HUDEP-2 (cell line): ENCODE data around the gene NFIL3.
A peak's percentile ranks its signal among the peaks of the same experiment; 100 is the strongest.
"Not testable (repeated sequence)": the region's sequence is repeated elsewhere in the genome, so short reads cannot be mapped to it uniquely, and the experiment has no call there.

ENCODE experiments used
- DNase-seq, 76 experiments: peaks; one replicate each; lab custom pipeline; 2025; ENCODE audit not compliant: unreplicated experiment in 76 of 76; lab: John Stamatoyannopoulos, UW

Gene NFIL3

GRCh38 chr9:91423785-91424402, at the start of gene NFIL3:
NFIL3 (minus strand) TSS chr9:91423832; CDS start chr9:91410734, 13,098 bp downstream.
- peak in 63 of 76 experiments; percentile 5 to 73 (median 48) for DNase-seq

- not testable (repeated sequence) for DNase-seq
Observed at GRCh38 chr9:91471524-91471923, 47.9 kb upstream of the NFIL3 start.

GRCh38 chr9:91465420-91465819, 41.8 kb upstream of the NFIL3 start:
- no peak for DNase-seq

- DNase-seq, result no peak
Observed at GRCh38 chr9:91458906-91459305, 35.3 kb upstream of the NFIL3 start.

- no peak for DNase-seq
Observed at GRCh38 chr9:91452844-91453243, 29.2 kb upstream of the NFIL3 start.

- DNase-seq, result no peak
Observed at GRCh38 chr9:91451431-91452270, 28.0 kb upstream of the NFIL3 start.

GRCh38 chr9:91445135-91445534, 21.5 kb upstream of the NFIL3 start:
- no peak for DNase-seq

GRCh38 chr9:91443994-91444392, 20.4 kb upstream of the NFIL3 start:
- DNase-seq, result no peak

GRCh38 chr9:91443321-91443993, 19.8 kb upstream of the NFIL3 start:
- no peak for DNase-seq

- no peak for DNase-seq
Observed at GRCh38 chr9:91436841-91437240, 13.2 kb upstream of the NFIL3 start.

- DNase-seq, result peak in 1 of 76 experiments; percentile 1
Observed at GRCh38 chr9:91433180-91433579, 9.5 kb upstream of the NFIL3 start.

GRCh38 chr9:91431485-91431884, 7.9 kb upstream of the NFIL3 start:
- DNase-seq, result no peak

- no peak for DNase-seq
Observed at GRCh38 chr9:91429501-91429900, 5.9 kb upstream of the NFIL3 start.

GRCh38 chr9:91428927-91429351, 5.3 kb upstream of the NFIL3 start:
- no peak for DNase-seq

- no peak for DNase-seq
Observed at GRCh38 chr9:91428436-91428835, 4.8 kb upstream of the NFIL3 start.

GRCh38 chr9:91427873-91428272, 4.2 kb upstream of the NFIL3 start:
- no peak for DNase-seq

GRCh38 chr9:91426123-91426745, 2.6 kb upstream of the NFIL3 start:
- peak in 9 of 76 experiments; percentile 2 to 26 (median 12) for DNase-seq

GRCh38 chr9:91425271-91425670, 1.6 kb upstream of the NFIL3 start:
- DNase-seq, result no peak

- peak in 9 of 76 experiments; percentile 1 to 24 (median 10) for DNase-seq
Observed at GRCh38 chr9:91424403-91425176, 958 bp upstream of the NFIL3 start.
